ENCODE data around the gene MRO.

- no peak for TF ChIP-seq CTCF (IDR thresholded peaks at IDR 0.05)
- TF ChIP-seq POLR2A (IDR thresholded peaks at IDR 0.05): no peak
Measured at GRCh38 chr18:50857694-50858093, 37.9 kb upstream of the MRO start.

Data from thyroid gland (tissue), 4 donors.